Measurements from ENCODE around the gene KPRP.

Gene KPRP

GRCh38 chr1:152757747-152758146 lies at the start of gene KPRP:
KPRP (plus strand) TSS chr1:152758025; CDS start chr1:152759589, 1,564 bp downstream.
- no peak within 1 kb of the TSS for H3K4me3 ChIP-seq (ENCODE audit: low read length in 2 of 2)
- H3K27me3 ChIP-seq (ENCODE audit: control insufficient read depth in 1 of 2, insufficient read depth in 2 of 2, low read length in 2 of 2), result no peaks in the 10 kb centered on the region
- no peaks in the 10 kb centered on the region for H3K36me3 ChIP-seq (ENCODE audit: control insufficient read depth in 2 of 2, insufficient read depth in 2 of 2, low read length in 2 of 2)
- H3K9ac ChIP-seq (ENCODE audit: low read length in 2 of 2), result no peak within 1 kb of the TSS
- H3K4me1 ChIP-seq (ENCODE audit: control insufficient read depth, insufficient read depth, low read length), result no peaks in the 10 kb centered on the region
- H3K27ac ChIP-seq (ENCODE audit: low read length), result no peak within 1 kb of the TSS
- no peaks in the 10 kb centered on the region for H3K9me3 ChIP-seq (ENCODE audit: control insufficient read depth in 2 of 2, low read length in 2 of 2)

- H3K27me3 ChIP-seq (ENCODE audit: control insufficient read depth in 1 of 2, insufficient read depth in 2 of 2, low read length in 2 of 2), result no peaks in the 10 kb centered on the region
- H3K27ac ChIP-seq (ENCODE audit: low read length), result no peak overlapping the region
- H3K4me3 ChIP-seq (ENCODE audit: low read length in 2 of 2), result no peak overlapping the region
Observed at GRCh38 chr1:152718238-152718637, 39.6 kb upstream of the KPRP start.

GRCh38 chr1:152725261-152725660 lies 32.6 kb upstream of the KPRP start:
- Histone ChIP-seq H3K9me3 (ENCODE audit: control insufficient read depth in 2 of 2, low read length in 2 of 2) (no peaks in the 10 kb centered on the region), H3K27ac (ENCODE audit: low read length) (no peak overlapping the region), H3K36me3 (ENCODE audit: control insufficient read depth in 2 of 2, insufficient read depth in 2 of 2, low read length in 2 of 2) (no peaks in the 10 kb centered on the region), H3K27me3 (ENCODE audit: control insufficient read depth in 1 of 2, insufficient read depth in 2 of 2, low read length in 2 of 2) (peaks cover 0 to 2% of the 10 kb centered on the region in 2 donors), H3K9ac (ENCODE audit: low read length in 2 of 2) (no peak overlapping the region), H3K4me1 (ENCODE audit: control insufficient read depth, insufficient read depth, low read length) (peaks cover 4% of the 10 kb centered on the region), H3K4me3 (ENCODE audit: low read length in 2 of 2) (no peak overlapping the region)

More at GRCh38 chr1:152718238-152718637, 39.6 kb upstream of the KPRP start:
- no peaks in the 10 kb centered on the region for H3K36me3 ChIP-seq (ENCODE audit: control insufficient read depth in 2 of 2, insufficient read depth in 2 of 2, low read length in 2 of 2)
- H3K9me3 ChIP-seq (ENCODE audit: control insufficient read depth in 2 of 2, low read length in 2 of 2), result peaks cover 0 to 5% of the 10 kb centered on the region in 2 donors
- no peak overlapping the region for H3K9ac ChIP-seq (ENCODE audit: low read length in 2 of 2)
- H3K4me1 ChIP-seq (ENCODE audit: control insufficient read depth, insufficient read depth, low read length), result no peaks in the 10 kb centered on the region

- Histone ChIP-seq H3K36me3 (ENCODE audit: control insufficient read depth in 2 of 2, insufficient read depth in 2 of 2, low read length in 2 of 2) (no peaks in the 10 kb centered on the region), H3K27me3 (ENCODE audit: control insufficient read depth in 1 of 2, insufficient read depth in 2 of 2, low read length in 2 of 2) (peaks cover 0 to 2% of the 10 kb centered on the region in 2 donors), H3K9me3 (ENCODE audit: control insufficient read depth in 2 of 2, low read length in 2 of 2) (no peaks in the 10 kb centered on the region), H3K27ac (ENCODE audit: low read length) (no peak overlapping the region), H3K9ac (ENCODE audit: low read length in 2 of 2) (no peak overlapping the region), H3K4me1 (ENCODE audit: control insufficient read depth, insufficient read depth, low read length) (peaks cover 4% of the 10 kb centered on the region), H3K4me3 (ENCODE audit: low read length in 2 of 2) (no peak overlapping the region)
Observed at GRCh38 chr1:152728986-152729385, 28.8 kb upstream of the KPRP start.

GRCh38 chr1:152735648-152736047 lies 22.2 kb upstream of the KPRP start:
- no peaks in the 10 kb centered on the region for H3K36me3 ChIP-seq (ENCODE audit: control insufficient read depth in 2 of 2, insufficient read depth in 2 of 2, low read length in 2 of 2)
- H3K4me1 ChIP-seq (ENCODE audit: control insufficient read depth, insufficient read depth, low read length), result no peaks in the 10 kb centered on the region
- no peaks in the 10 kb centered on the region for H3K27me3 ChIP-seq (ENCODE audit: control insufficient read depth in 1 of 2, insufficient read depth in 2 of 2, low read length in 2 of 2)
- no peak overlapping the region for H3K4me3 ChIP-seq (ENCODE audit: low read length in 2 of 2)
- no peaks in the 10 kb centered on the region for H3K9me3 ChIP-seq (ENCODE audit: control insufficient read depth in 2 of 2, low read length in 2 of 2)
- no peak overlapping the region for H3K9ac ChIP-seq (ENCODE audit: low read length in 2 of 2)
- H3K27ac ChIP-seq (ENCODE audit: low read length), result no peak overlapping the region

- H3K4me3 ChIP-seq (ENCODE audit: low read length in 2 of 2), result no peak overlapping the region
- H3K27ac ChIP-seq (ENCODE audit: low read length), result no peak overlapping the region
- H3K9ac ChIP-seq (ENCODE audit: low read length in 2 of 2), result no peak overlapping the region
- H3K27me3 ChIP-seq (ENCODE audit: control insufficient read depth in 1 of 2, insufficient read depth in 2 of 2, low read length in 2 of 2), result no peaks in the 10 kb centered on the region
- no peaks in the 10 kb centered on the region for H3K4me1 ChIP-seq (ENCODE audit: control insufficient read depth, insufficient read depth, low read length)
- H3K9me3 ChIP-seq (ENCODE audit: control insufficient read depth in 2 of 2, low read length in 2 of 2), result no peaks in the 10 kb centered on the region
- no peaks in the 10 kb centered on the region for H3K36me3 ChIP-seq (ENCODE audit: control insufficient read depth in 2 of 2, insufficient read depth in 2 of 2, low read length in 2 of 2)
Observed at GRCh38 chr1:152737997-152738396, 19.8 kb upstream of the KPRP start.

- Histone ChIP-seq H3K9ac (ENCODE audit: low read length in 2 of 2) (no peak overlapping the region), H3K4me3 (ENCODE audit: low read length in 2 of 2) (no peak overlapping the region), H3K36me3 (ENCODE audit: control insufficient read depth in 2 of 2, insufficient read depth in 2 of 2, low read length in 2 of 2) (no peaks in the 10 kb centered on the region), H3K4me1 (ENCODE audit: control insufficient read depth, insufficient read depth, low read length) (no peaks in the 10 kb centered on the region), H3K9me3 (ENCODE audit: control insufficient read depth in 2 of 2, low read length in 2 of 2) (no peaks in the 10 kb centered on the region), H3K27ac (ENCODE audit: low read length) (no peak overlapping the region), H3K27me3 (ENCODE audit: control insufficient read depth in 1 of 2, insufficient read depth in 2 of 2, low read length in 2 of 2) (no peaks in the 10 kb centered on the region)
Observed at GRCh38 chr1:152739841-152740240, 18.0 kb upstream of the KPRP start.

- Histone ChIP-seq H3K4me3 (ENCODE audit: low read length in 2 of 2) (no peak overlapping the region), H3K36me3 (ENCODE audit: control insufficient read depth in 2 of 2, insufficient read depth in 2 of 2, low read length in 2 of 2) (no peaks in the 10 kb centered on the region), H3K9me3 (ENCODE audit: control insufficient read depth in 2 of 2, low read length in 2 of 2) (no peaks in the 10 kb centered on the region), H3K4me1 (ENCODE audit: control insufficient read depth, insufficient read depth, low read length) (no peaks in the 10 kb centered on the region), H3K9ac (ENCODE audit: low read length in 2 of 2) (no peak overlapping the region), H3K27me3 (ENCODE audit: control insufficient read depth in 1 of 2, insufficient read depth in 2 of 2, low read length in 2 of 2) (no peaks in the 10 kb centered on the region), H3K27ac (ENCODE audit: low read length) (no peak overlapping the region)
Observed at GRCh38 chr1:152741656-152742055, 16.2 kb upstream of the KPRP start.

GRCh38 chr1:152743371-152744145 lies 14.3 kb upstream of the KPRP start:
- Histone ChIP-seq H3K27me3 (ENCODE audit: control insufficient read depth in 1 of 2, insufficient read depth in 2 of 2, low read length in 2 of 2) (no peaks in the 10 kb centered on the region), H3K9me3 (ENCODE audit: control insufficient read depth in 2 of 2, low read length in 2 of 2) (no peaks in the 10 kb centered on the region), H3K9ac (ENCODE audit: low read length in 2 of 2) (no peak overlapping the region), H3K4me3 (ENCODE audit: low read length in 2 of 2) (no peak overlapping the region), H3K36me3 (ENCODE audit: control insufficient read depth in 2 of 2, insufficient read depth in 2 of 2, low read length in 2 of 2) (no peaks in the 10 kb centered on the region), H3K27ac (ENCODE audit: low read length) (no peak overlapping the region), H3K4me1 (ENCODE audit: control insufficient read depth, insufficient read depth, low read length) (no peaks in the 10 kb centered on the region)

- no peaks in the 10 kb centered on the region for H3K36me3 ChIP-seq (ENCODE audit: control insufficient read depth in 2 of 2, insufficient read depth in 2 of 2, low read length in 2 of 2)
- no peak overlapping the region for H3K4me3 ChIP-seq (ENCODE audit: low read length in 2 of 2)
- H3K27ac ChIP-seq (ENCODE audit: low read length), result no peak overlapping the region
- H3K9me3 ChIP-seq (ENCODE audit: control insufficient read depth in 2 of 2, low read length in 2 of 2), result no peaks in the 10 kb centered on the region
- H3K4me1 ChIP-seq (ENCODE audit: control insufficient read depth, insufficient read depth, low read length), result no peaks in the 10 kb centered on the region
- H3K27me3 ChIP-seq (ENCODE audit: control insufficient read depth in 1 of 2, insufficient read depth in 2 of 2, low read length in 2 of 2), result no peaks in the 10 kb centered on the region
- H3K9ac ChIP-seq (ENCODE audit: low read length in 2 of 2), result no peak overlapping the region
Observed at GRCh38 chr1:152745289-152745704, 12.5 kb upstream of the KPRP start.

- Histone ChIP-seq H3K9ac (ENCODE audit: low read length in 2 of 2) (no peak overlapping the region), H3K27me3 (ENCODE audit: control insufficient read depth in 1 of 2, insufficient read depth in 2 of 2, low read length in 2 of 2) (no peaks in the 10 kb centered on the region), H3K27ac (ENCODE audit: low read length) (no peak overlapping the region), H3K9me3 (ENCODE audit: control insufficient read depth in 2 of 2, low read length in 2 of 2) (no peaks in the 10 kb centered on the region), H3K4me1 (ENCODE audit: control insufficient read depth, insufficient read depth, low read length) (no peaks in the 10 kb centered on the region), H3K4me3 (ENCODE audit: low read length in 2 of 2) (no peak overlapping the region), H3K36me3 (ENCODE audit: control insufficient read depth in 2 of 2, insufficient read depth in 2 of 2, low read length in 2 of 2) (no peaks in the 10 kb centered on the region)
Observed at GRCh38 chr1:152745765-152746444, 11.9 kb upstream of the KPRP start.

Data from stomach smooth muscle (tissue), 2 donors.